ENCODE measurements around the gene CCDC18.
"Not testable (repeated sequence)": the region's sequence is repeated elsewhere in the genome, so short reads cannot be mapped to it uniquely, and the experiment has no call there.

CCDC18 gene

DNA sequence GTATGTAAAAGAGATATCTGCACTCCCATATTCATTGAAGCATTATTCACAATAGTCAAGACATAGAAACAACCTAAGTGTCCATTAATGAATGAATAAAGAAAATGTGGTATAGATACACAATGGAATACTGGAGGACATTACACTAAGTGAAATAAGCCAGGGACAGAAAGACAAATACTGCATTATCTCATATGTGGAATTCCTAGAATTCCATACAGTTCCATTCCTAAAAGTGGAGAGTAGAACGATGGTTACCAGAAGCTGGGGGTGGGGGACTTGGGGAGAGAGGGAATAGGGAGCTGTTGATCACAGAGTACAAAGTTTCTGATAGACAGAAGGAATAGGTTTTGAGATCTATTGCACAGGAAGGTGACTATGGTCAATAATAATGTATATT lies 7.7 kb upstream of the CCDC18 start:
- DNase-seq = no peak

GRCh38 chr1:93174638-93175037 lies 5.9 kb upstream of the CCDC18 start:
- DNase-seq = not testable (repeated sequence)

- DNase-seq = no peak
Measured at GRCh38 chr1:93177991-93178390, 2.5 kb upstream of the CCDC18 start.

DNA sequence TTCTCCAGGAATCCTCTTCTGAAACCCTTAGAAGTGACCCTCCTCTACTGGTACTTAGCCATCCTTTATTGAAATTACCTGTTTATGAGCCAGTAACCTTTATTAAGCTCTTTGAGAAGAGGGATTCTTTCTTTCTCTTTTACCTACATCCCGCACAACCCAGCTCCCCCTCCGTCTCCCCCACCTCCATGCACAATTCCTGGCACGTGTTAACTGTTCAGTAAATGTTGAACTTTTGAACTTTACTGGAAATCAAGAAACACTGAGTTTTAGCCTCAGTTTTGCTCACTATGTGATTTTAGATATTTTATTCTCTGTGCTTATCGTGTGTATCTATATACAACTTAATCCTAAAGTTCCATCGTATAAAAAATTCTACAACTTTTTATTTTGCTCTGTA lies 2.1 kb upstream of the CCDC18 start:
- DNase-seq = no peak

- DNase-seq = peak; percentile 90
Measured at GRCh38 chr1:93179886-93180722, 420 bp upstream of the CCDC18 start, which contains the start of gene TMED5. Gene TMED5 (minus strand): TSS chr1:93180413. CDS start chr1:93180242, 171 bp downstream.

- DNase-seq = no peak
Measured at GRCh38 chr1:93186667-93187066, 6.1 kb downstream of the CCDC18 start.

- DNase-seq = no peak
Measured at GRCh38 chr1:93190432-93190831, 9.9 kb downstream of the CCDC18 start.

- no peak for DNase-seq
Measured at GRCh38 chr1:93194231-93194990, 13.9 kb downstream of the CCDC18 start.

DNA sequence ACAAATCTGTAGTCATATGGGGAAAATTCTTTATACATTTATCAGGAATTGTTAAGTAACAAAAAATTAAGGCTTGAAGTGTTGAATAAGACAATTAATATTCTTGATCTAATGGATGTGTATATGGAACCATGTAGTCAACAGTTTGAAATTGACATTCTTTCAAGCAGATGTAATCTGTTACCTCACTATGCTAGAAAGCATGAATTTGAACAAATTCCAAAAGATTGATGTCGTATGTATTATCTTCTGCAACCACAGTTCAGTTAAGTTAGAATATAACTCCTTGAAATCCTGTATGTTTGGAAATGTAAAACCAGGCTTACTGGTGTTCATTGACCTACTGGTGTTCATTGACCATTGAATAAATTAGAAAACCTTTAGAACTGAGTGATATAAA lies 16.1 kb downstream of the CCDC18 start:
- no peak for DNase-seq

DNA sequence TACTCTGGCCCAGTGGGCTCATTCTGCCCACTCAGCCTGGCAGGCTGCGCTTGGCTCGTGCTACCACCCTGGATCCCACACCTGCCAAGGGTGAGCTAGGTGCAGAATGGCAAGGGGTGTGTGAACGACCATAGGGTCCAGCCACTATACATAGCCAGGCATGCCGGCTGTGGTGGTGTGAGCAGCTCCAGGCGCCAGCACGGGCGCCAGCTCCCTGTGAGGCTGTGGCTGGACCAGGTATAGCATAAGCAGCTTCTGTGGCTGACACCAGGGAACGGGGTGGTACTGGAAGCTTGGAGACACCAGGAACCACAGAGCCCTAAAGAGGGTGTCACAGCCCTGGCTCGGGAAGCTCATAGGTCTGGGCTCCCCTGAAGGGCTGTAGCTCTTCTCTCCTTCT lies 18.6 kb downstream of the CCDC18 start:
- DNase-seq = no peak

GRCh38 chr1:93200086-93200620 lies 19.6 kb downstream of the CCDC18 start:
- no peak for DNase-seq

GRCh38 chr1:93200714-93201113 lies 20.2 kb downstream of the CCDC18 start:
- no peak for DNase-seq

DNA sequence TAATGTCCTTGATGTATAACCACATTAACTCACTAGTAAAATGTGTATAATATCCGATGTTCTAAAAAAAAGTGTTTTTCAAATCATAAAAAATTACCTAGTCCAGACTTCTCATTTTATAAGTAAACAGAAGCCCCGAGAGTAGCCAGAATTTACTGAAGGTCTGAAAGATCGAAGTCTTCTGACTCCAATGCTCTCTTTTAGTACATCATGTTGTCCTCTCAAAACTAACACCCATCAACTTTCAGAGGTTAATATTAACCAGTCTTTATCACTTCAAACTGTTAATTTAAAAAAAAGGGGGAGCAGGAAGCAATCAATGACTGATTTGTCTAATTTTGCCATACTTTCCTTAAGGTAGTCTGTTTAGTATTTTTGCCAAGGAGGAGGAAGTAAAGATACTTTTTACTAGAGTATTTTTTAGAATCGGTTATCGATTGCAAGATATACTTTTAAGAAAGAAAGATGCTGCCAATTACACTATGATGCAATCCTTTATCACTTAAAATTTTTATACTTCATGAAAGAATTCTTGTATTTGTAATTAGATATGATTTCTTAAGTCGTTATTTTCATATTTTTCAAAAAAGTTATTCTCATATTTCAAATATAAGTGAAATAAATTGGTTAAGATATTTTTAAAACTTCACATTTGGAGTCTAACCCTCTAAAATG lies 25.5 kb downstream of the CCDC18 start:
- no peak for DNase-seq

DNA sequence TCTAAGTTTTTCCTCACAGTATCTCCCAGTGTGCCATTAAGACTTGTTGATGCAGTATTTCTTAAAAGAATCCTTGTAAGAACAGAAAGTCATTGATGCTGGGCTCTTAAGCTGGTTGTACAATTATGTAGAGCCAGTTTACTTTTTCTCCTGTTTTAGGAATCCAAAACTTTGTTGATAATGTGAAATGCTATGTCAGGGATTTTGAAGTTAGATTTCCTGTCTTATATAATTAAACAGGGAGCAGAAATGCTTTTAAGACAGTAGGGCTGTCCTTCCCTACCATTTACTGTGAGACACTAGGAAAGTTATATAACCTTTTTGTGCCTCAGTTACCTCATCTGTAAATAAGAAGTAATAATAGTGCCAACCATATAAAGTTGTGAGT lies 26.0 kb downstream of the CCDC18 start:
- DNase-seq = no peak

GRCh38 chr1:93207211-93207610 lies 26.7 kb downstream of the CCDC18 start:
- DNase-seq = no peak

DNA sequence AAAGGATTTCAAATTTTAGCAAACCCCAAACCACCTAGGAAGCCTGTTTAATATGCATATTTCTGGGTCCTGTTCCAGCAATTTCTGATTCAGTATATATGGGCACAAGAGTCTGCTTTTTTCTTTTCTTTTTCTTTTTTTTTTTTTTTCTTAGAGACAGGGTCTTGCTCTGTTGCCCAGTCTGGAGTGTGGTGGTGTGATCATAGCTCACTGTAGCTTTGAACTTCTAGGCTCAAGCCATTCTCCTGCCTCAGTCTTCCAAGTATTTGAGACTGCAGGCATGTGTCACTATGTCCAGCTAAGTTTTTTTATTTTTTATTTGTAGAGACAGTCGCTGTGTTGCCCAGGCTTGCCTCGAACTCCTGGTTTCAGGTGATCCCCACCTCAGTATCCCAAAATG lies 34.8 kb downstream of the CCDC18 start:
- no peak for DNase-seq

DNA sequence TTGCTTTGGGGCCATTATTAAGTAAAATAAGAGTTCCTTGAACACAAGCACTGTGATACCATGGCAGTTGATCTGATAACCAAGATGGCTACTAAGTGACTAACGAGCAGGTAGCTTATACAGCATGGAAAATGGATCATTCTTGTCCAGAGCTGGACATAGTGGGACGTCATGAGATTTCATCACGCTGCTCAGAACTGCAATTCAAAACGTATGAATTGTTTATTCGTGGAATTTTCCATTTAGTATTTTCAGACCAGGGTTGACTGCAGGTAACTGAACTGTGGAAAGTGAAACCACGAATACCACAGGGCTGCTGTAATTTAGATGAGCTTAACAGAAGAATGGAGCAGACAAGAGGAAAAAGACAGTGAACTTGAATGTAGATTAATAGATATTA lies 38.9 kb downstream of the CCDC18 start:
- DNase-seq = no peak

- DNase-seq = not testable (repeated sequence)
Measured at GRCh38 chr1:93220716-93221115, 40.2 kb downstream of the CCDC18 start.

GRCh38 chr1:93221913-93222312 lies 41.4 kb downstream of the CCDC18 start:
- DNase-seq = no peak

GRCh38 chr1:93223023-93223675 lies 42.6 kb downstream of the CCDC18 start:
- no peak for DNase-seq

DNA sequence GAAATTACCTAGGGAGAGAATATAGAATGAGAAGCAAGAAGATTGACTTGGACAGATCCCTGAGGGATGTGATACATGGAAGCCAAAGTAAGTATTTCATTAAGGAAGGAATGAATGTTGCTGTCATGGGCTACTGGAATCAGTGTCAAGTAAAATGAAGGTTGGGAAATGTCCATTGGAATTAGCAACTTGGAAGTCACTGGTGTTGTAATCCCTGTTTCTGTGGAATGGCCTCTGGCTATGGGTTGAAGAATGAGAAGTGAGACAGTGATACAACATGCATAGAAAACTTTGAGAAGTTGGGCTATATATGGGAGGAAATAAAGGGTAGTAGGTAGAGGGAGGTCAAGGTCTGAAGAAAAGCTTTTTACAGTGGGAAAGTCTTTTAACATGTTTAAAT lies 54.7 kb downstream of the CCDC18 start:
- DNase-seq = no peak

- no peak for DNase-seq
Measured at GRCh38 chr1:93237021-93237420, 56.5 kb downstream of the CCDC18 start.

GRCh38 chr1:93238425-93238824 lies 57.9 kb downstream of the CCDC18 start:
- no peak for DNase-seq
